HG03060 (cell line): ENCODE measurements around the gene PER3.
"Not testable (repeated sequence)": the region's sequence is repeated elsewhere in the genome, so short reads cannot be mapped to it uniquely, and the experiment has no call there.

Experiments
- ATAC-seq: cut with Tn5 transposase; IDR thresholded peaks from one replicate; pipeline ENCODE4 v1.9.1; 2021; ENCODE audit warnings: low read depth, moderate number of reproducible peaks; ENCODE audit not compliant: unreplicated experiment

PER3 gene

DNA sequence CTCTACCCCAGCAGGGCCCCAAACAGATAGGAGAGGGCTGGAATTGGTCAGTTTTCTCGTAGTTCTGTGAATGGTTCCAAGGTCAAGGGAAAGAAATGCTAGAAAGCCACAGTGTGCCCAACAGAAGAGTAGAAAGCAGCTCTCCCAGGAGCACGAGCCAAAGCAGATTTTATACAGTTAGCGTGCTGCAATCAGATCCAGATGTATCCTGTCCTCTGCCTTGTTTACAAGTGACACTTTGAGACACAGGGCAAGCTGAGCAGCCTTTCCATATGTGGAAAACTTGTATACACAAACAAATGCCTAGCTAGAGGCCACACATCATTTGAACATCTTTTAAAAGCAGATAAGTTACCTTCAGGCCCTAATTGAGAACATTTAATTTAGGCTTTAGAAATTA lies 6.5 kb upstream of the PER3 start:
- ATAC-seq: no peak

DNA sequence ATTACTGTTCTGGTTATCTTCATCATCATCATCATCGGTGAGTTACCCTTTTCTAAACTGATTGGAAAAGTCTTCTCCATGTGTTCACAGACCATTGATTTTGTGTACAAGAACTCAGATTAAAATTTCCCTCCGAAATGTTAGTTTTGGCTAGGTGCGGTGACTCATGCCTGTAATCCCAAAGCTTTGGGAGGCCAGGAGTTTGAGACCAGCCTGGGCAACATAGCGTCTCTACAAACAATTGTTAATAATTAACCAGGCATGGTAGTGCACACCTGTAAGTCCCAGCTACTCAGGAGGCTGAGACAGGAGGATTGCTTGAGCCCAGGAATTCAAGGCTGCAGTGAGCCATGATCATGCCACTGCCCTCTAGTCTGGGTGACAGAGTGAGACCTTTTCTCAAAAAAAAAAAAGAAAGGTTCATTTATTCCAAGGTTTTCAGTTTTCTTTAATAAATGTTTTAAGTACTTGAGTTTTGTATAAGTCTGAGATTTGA lies 5.9 kb upstream of the PER3 start:
- ATAC-seq: no peak

DNA sequence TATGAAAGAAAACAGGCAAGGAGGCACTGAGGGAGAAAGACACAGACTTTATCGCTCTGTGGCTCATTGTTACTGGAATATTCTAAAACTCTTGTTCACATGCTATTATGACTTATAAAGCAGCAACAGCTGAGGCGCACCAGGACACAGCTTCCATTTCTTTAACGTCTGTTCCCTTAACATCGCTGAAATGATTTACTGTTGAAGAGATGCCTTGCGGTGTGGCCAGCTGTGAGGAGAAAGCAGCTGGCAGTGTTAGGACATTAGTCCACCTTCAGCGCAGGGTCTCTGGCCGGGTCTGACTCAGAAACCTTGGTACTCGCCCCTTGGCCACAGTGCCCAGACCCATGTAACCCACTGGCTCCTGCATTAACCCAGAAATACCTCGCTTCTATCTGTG lies 3.1 kb upstream of the PER3 start:
- ATAC-seq: no peak

DNA sequence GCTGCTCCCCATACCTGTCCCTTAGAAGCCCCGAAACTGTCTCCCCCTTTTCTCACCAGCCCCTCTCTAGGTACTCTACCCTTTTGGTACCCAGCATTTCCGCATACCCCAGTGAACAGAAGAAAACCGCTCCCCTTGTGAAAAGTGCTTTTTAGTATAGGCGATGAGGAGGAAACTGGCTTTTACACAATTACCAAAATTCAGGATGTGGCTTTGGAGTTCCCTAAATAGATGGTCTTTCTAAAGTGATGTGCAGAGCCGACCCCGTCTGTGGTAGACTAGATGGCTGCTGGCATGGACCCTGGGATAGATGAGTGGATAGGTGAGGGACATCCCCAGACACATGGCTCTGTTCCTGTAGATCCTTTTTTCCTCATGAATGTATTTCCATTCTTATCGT lies 2.6 kb upstream of the PER3 start:
- no peak for ATAC-seq

DNA sequence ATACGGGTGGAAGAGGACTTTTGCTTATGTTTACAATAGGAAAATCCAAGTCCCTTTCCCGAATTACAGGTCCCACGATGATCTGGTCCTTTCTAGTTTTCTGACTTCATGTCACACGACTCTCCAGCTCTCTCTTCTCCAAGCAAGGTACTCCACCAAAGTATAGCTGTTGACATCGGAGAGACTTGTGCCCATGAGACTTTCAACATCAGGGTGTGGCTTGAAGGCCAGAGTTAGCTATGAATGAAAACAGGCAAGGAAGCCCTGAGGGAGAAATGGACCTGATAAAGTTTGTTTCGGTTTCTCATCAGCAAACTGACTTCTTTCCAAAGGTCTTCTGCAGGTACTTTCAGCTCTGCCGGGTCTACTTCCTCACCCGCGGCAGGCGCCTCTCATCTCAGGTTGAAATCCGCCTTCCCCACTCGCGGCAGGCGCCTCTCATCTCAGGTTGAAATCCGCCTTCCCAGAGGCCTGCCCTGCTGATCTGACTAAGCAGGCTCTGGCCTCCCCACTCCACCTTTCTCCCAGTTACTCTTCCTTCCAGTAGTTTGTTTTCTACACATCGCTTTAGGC lies 2.1 kb upstream of the PER3 start:
- ATAC-seq: no peak

DNA sequence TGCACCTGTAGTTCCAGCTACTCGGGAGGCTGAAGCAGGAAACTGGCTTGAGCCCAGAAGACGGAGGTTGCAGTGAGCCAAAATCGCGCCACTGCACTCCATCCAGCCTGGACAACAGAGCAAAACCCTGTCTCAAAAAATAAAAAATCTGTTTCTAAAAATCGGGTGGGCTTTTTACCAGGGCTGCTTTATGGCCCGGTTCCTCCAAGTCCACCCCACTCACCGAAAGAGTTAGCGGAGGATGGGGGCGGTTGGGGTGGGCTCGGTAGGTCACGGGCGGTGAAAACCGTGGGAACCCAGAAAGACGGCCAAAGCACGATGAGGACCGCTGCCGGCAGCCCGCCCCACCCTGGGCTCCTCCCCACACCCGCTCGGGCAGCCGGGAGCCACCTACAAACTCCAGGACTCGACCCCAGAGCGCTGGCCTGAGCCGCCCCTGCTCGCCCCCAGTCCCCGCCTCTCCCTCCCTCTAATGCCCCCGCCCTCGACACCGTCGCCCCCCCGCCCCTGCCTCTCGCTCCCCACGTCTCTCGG lies 846 bp upstream of the PER3 start:
- ATAC-seq: no peak

DNA sequence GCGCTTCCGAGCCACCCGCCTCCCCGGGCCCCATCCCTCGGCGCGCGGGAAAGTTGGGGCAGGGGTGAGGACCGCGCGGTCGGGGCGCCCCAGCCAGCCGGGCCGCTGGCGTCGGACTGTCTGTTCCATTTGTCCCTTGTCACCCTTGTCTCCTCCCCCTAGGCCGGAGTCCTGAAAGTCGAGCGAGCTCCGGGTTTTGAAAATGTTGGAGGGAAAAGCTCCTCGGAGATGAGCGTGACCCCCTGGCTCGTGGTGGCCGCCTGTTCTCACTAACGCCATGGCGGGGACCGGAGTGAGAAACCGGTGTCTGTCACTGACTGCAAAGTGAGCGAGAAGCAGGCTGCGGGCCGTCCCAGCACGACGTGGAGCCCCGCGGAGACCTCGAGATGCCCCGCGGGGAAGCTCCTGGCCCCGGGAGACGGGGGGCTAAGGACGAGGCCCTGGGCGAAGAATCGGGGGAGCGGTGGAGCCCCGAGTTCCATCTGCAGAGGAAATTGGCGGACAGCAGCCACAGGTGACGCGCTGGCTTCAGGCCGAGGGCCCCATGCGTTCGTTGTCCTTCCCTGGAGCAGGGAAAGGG lies 491 bp downstream of the PER3 start:
- ATAC-seq: no peak

DNA sequence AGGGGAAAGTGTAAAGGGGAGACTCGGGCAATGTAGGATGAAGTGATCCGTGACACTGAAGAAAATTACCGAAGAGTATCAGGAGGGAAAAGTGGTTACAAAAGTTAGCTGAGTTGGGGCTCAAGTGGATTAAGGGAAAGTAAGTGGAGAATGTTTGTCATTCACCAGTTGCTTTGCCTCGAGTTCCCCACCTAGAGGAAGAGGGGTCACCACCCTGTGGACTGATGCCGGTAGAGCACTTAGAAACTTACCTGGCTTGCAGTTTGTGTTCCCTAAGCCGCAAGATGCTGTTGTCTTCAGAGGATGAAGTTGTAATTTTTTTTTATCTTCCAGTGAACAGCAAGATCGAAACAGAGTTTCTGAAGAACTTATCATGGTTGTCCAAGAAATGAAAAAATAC lies 1.0 kb downstream of the PER3 start:
- no peak for ATAC-seq

DNA sequence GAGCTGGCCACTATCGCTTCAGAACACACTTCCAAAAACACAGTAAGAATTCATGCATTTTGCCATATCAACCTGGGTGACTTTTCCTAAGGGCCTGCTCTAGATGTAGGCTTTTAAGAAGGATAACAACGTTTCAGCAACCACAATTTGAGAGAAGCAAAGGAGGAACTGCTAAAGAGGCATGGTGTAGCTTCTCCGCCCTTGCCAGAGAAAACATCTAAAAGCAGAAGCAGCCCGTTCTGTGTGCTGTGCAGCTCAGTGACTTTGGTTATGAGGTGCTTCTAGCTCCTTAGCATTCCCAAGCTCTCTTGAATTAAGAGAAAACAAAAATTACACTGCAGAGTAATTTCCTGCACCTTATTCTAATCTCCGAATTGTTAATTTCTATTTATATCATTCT lies 2.7 kb downstream of the PER3 start:
- ATAC-seq: no peak

DNA sequence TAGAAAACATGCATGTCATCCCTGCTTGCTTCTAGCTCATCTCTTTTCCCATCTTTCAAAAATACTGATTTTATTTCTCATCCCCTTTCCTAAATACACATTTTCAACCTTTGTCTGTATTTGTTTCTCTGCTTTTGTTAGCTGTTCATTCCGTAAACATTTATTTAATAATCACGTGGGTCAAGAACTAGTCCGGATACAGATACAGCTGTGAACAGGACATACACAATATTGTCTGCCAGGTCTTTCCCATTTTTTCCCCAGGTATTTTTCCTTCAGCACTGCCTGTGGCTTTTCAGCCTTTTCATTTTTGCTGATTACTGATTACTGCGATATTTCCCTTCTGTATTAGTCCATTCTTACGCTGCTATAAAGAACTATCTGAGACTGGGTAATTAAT lies 5.7 kb downstream of the PER3 start:
- ATAC-seq: no peak

DNA sequence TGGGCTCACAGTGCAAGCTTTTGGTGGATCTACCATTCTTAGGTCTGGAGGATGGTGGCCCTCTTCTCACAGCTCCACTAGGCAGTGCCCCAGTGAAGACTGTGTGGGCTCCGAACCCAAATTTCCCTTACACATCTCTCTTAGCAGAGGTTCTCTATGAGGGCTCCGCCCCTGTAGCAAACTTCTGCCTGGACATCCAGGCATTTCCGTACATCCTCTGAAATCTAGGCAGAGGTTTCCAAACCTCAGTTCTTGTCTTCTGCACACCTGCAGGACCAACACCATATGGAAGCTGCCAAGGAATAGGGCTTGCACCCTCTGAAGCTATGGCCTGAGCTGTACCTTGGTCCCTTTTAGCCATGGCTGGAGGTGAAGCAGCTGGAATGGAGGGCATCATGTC lies 6.9 kb downstream of the PER3 start:
- ATAC-seq: not testable (repeated sequence)

DNA sequence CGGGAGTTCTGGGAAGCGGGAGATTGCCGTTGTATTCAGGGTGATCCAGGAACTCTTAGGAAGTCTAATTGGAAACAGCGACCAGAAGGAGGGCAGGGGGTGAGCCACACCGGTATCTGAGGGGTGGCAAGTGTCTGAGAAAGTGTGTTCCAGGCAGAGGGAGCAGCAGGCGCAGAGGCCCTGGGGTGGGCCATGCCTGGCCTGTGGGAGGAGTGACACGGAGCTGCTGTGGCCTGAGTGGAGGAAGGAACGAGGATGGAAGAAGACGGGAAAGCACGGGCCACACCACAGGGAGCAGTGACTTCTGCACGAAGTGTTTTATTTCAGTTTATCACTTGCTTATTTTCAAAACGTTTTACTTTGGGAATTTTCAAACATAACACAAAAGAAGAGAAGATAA lies 11.3 kb downstream of the PER3 start:
- no peak for ATAC-seq

DNA sequence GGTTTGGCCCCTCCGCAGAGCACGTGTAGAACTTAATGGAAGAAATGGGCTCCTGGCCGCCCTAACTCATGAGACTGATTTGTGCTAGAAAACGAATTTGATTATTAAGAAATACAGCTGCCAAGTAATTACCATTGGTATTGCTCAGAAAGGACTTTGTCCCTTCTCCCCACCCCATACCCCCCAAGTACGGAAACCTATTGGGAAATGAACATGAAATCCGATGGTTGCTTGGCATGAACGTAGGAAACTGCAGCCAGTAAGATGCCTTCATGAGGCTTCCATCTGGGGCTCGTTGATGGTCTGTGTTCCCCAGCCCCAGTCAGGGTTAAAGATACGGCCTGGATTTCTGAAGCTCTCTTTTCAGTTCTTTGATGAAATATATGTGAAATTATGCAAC lies 21.4 kb downstream of the PER3 start:
- no peak for ATAC-seq

DNA sequence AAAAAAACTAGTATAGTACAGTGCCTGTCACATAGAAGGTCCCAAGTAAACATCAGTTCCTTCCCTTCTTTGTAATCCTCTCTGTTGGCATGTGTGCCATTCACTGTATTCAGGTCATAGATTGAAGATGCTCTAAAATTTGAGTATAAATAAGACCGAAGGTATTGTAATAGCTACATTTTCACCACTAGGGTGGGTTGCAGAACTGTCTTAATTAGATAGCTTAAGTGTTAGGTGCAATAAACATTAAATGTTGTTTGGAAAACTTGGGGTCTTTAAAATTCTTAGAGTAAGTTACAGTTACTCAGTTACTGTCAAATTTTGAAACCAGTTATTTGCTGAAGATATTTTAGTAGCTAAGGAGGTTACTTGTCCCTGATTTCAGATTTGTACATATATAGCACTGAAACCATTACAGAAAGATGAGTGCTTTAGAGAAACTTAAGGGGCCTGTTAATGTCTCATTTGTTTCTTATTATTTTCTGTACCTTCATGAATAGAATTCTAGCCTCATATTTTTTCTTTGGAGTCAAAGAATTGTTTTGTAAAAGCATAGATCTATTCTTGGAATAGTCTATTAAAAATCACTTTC lies 24.3 kb downstream of the PER3 start:
- ATAC-seq: no peak

DNA sequence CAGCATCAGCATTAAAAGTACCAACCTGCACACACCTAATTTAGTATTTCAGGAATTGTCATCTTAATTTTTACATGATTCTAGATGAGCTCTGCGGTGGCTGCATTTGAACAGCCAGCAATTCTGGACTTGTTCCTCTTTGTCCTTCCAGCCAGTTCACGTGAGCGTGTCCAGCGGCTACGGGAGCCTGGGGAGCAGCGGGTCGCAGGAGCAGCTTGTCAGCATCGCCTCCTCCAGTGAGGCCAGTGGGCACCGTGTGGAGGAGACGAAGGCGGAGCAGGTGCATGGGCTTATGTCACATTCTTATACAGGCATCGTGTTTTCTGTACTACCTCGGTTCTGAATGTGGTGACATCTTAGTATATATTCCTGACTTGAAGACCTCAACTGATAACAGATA lies 25.7 kb downstream of the PER3 start:
- ATAC-seq: no peak

DNA sequence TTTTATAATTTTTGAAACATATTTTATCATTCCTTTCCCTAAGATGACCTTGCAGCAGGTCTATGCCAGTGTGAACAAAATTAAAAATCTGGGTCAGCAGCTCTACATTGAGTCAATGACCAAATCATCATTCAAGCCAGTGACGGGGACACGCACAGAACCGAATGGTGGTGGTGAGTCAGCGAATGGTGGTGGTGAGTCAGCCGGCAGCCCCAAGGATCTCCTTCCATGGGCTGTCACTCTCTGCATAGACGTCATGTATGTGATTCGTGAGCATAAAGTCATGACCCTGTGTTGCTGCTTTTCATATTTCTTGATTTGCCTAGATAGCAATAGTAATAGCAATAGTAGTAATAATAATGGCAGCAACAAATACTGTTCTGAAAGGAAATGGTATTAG lies 26.3 kb downstream of the PER3 start:
- ATAC-seq: no peak

DNA sequence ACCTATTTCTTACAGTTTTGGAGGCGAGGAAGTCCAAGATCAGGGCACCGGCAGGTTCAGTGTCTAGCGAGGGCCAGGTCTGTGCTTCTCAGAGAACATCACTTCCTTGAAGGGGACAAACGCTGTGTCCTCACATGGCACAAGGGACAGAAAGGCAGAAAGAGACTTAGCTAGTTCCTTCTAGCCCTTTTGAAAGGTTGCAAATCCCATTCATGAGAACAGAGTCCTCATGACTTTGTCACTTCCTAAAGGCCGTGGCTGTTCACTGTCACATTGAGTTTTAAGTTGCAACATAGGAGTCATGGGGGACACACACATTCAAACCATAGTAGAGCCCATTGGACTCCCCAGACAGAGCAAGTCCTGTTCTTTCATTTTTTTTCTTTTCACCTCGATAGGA lies 27.4 kb downstream of the PER3 start:
- no peak for ATAC-seq

DNA sequence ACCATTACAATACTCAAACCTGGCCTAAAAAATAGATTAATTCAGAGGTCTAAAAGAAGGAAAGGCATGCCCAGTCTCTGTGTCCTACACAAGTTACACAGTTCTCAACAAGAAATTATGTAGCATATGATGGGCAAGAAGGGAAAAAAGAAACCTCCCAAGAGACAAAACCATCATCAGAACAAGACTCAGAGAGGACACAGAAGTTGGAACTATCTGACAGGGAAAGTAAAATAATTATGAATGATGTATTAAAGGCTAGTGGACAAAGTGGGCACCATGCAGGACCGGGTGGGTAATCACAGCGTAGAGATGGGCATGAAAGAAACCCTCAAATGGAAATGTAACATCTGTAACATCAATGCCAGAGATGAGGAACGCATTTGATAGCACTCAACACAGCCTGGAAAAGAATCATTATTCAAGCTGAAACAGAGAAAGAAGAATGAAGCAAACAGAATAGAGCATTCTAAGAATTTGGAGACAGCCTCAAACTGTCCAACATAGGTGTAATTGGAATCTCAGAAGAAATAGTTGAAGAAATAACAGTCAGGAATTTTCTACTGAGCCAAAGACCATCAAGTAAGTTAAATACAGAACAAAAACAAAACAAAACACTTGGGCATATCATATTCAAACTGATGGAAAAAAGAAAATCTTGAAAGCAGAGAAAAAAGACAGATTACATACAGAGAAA lies 29.7 kb downstream of the PER3 start:
- ATAC-seq: no peak

DNA sequence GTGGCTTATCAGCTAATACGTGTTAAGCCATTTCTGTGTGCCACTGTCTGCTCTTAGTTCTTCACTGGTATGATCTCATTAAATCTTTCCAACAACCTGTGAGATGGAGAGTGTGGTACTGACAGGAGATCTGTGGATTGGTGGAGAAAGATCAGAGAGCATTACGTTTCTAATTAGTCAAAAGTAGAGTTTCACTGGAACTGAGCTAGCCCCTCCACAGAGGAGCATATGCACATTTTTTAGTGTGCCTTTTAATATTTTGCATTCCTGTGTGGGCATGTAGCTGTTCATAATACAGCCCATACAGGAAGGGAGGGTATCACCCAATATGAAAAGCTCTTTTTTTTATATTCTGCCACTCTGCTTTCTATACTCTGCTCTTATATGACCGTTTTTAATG lies 37.2 kb downstream of the PER3 start:
- no peak for ATAC-seq

DNA sequence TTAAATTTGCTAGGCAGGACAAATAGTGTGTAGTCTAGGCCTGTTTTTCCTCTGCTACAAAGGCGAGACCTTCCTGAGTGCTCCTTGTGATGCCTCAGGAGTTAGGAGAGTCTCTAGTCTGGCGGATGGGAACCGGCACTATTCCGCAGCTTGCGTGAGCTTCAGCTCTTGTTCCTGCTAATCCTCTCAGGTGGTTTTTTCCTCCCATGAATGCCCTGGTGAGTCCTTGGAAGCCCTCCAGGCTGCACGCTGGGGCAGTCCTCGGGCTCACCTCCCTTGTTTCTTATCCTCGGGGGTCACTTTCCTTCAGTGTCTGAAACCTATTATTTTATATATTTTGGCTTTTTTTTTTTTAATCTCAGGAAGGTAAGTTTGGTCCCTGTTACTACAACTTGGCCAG lies 40.6 kb downstream of the PER3 start:
- ATAC-seq: no peak

DNA sequence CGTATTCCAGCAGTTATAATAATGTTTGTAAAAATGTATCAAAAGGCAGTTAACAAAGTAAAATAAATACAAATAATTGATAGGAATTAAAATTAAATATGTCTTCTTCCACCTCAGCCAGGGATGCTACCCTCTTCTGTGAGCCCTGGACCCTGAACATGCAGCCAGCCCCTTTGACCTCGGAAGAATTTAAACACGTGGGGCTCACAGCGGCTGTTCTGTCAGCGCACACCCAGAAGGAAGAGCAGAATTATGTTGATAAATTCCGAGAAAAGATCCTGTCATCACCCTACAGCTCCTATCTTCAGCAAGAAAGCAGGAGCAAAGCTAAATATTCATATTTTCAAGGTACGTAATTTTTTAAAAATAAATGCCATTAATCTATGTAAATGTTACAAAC lies 42.3 kb downstream of the PER3 start:
- ATAC-seq: no peak
